ENCODE data around the gene SNRPB2.

Gene SNRPB2

DNA sequence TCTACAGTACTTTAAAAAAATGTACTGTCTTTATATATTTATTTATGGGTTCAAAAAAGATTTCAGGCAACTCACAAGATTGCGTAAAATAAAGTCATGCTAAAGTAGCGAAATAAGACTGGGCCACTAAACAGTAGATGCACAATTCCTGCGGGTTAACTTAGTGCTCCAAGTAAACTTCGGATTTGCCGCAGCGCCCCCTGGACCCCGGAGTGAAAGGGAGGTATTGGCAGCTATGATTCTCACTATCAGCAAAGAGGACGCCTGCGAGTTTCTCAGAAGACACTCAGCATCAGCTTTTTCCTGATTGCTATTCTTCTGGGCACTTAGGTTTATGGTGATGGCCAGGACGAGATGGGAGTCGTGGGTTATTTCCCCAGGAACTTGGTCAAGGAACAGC lies 19.7 kb downstream of the SNRPB2 start:
- H3K27ac ChIP-seq, result no peak overlapping the region
- TF ChIP-seq ZFX (IDR thresholded peaks at IDR 0.05), result no peak
- no peak for TF ChIP-seq CTCF (conservative IDR thresholded peaks at IDR 0.05)

DNA sequence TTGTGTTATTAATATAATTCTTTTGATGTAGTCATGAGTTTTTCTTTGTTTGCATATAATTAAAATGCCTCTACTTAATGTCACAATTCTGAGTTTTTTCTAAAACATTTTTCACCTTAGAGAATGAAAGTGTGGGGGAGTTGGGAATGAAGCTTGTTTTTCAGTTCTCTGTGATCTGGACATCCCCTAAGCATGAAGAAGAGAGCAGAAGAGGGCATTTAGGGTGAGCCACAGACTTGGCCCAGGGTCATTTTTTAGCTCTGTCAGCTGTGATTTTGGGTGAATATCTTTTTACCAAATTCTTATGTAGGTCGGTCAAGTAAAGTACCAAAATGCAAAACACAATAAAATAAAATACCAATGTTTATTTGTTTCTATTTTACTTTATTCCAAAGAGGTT lies 22.3 kb downstream of the SNRPB2 start:
- TF ChIP-seq CTCF (conservative IDR thresholded peaks at IDR 0.05) (no peak), ZFX (IDR thresholded peaks at IDR 0.05) (no peak)
- H3K27ac ChIP-seq, result no peak overlapping the region

- TF ChIP-seq CTCF (conservative IDR thresholded peaks at IDR 0.05) (no peak), ZFX (IDR thresholded peaks at IDR 0.05) (no peak)
- H3K27ac ChIP-seq, result no peak overlapping the region
Observed at GRCh38 chr20:16752901-16753300, 23.1 kb downstream of the SNRPB2 start.

DNA sequence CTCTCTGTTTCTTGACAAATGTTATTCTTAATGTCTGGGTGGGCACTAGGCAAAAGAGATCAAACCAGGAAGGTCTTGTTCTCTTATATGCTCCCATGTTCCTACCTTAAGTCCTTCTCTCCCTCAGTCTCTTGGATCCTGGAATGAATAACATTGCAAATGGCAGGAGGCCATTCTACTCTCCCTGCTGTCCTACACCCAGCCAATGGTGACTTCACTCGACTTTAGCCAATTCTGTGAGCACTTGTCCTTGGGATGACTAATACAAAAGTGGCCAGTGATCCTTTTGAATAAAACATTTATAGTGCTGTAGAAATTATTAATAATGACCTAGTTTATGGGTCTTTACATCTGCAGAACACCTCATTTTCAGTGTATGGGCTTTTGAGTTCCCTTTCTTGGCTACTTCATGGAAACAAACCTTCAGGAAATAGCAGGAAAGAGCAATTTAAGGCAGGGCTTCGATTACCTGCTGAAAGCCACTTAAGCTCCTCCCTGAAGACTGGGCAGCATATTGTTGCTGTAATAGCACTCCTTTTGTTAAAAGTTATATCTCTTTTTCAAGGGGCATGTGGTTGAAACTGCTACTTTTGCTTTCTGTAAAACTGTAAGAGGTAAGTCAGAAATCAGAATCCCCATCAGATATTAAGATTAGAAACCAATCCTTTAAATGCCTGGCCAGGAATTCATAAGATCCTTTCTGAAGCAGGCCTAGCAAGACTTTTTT lies 28.8 kb downstream of the SNRPB2 start:
- H3K27ac ChIP-seq, result no peak overlapping the region
- no peak for TF ChIP-seq ZFX (IDR thresholded peaks at IDR 0.05)
- TF ChIP-seq CTCF (conservative IDR thresholded peaks at IDR 0.05), result no peak

GRCh38 chr20:16759181-16759563 lies 29.3 kb downstream of the SNRPB2 start:
- no peak for TF ChIP-seq CTCF (conservative IDR thresholded peaks at IDR 0.05)
- TF ChIP-seq ZFX (IDR thresholded peaks at IDR 0.05), result no peak
- no peak overlapping the region for H3K27ac ChIP-seq

- TF ChIP-seq CTCF (conservative IDR thresholded peaks at IDR 0.05) (no peak), ZFX (IDR thresholded peaks at IDR 0.05) (no peak)
- H3K27ac ChIP-seq, result peak overlapping the region; percentile 40
Observed at GRCh38 chr20:16760431-16761304, 30.8 kb downstream of the SNRPB2 start.

DNA sequence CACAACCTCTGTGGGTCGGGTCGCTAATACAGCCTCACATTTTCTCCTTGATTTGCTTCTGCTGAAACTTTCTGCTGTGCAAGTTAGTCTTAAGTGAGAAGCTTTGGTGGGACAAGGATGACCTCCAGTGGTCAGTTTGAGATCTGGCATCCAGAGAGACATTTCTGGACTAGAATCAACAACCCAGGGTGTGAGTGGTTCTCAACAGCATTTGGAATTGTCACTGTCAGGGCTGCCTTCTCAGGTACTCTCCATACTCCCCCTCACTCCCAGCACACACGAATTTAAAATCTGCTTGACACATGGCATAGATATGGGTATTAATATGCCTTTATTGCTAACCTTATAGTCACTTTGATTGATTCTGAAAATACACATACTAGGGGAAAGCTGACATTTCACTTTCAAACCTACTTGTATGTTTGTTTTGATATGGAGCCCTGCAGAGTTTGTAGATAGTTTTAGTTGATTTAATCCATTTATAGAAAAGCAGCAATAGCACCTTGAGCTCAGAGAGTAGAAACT lies 31.5 kb downstream of the SNRPB2 start:
- H3K27ac ChIP-seq, result no peak overlapping the region
- TF ChIP-seq CTCF (conservative IDR thresholded peaks at IDR 0.05) (peak; percentile 78), ZFX (IDR thresholded peaks at IDR 0.05) (no peak)

All from C4-2B (cell line).